GM19395 (cell line): ENCODE results near the gene OR3A2.
"Not testable (repeated sequence)": the region's sequence is repeated elsewhere in the genome, so short reads cannot be mapped to it uniquely, and the experiment has no call there.

Experiments
- ATAC-seq: cut with Tn5 transposase; IDR thresholded peaks from one replicate; pipeline ENCODE4 v1.9.1; 2021; ENCODE audit warnings: mild to moderate bottlenecking, moderate library complexity; ENCODE audit not compliant: unreplicated experiment

OR3A2 gene

DNA sequence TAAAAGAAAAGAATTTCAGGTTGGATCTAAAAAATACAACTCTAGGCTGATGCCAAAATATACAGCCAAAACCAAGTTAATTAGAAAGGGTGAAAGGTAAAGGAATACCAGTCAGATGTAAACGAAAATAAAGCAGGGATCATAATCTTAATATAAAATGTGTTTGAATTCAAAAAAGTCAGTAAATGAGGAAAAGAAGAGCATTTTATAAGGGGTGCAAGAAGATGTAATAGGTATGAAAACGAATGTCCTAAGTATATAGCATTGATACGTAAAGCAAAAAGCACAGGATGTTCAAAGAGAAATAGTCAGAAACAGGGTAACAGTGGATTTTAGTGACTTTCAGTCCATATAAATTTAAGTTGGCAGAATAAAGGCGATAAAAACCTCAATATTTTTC, 90.5 kb downstream of the OR3A2 start:
- no peak for ATAC-seq

DNA sequence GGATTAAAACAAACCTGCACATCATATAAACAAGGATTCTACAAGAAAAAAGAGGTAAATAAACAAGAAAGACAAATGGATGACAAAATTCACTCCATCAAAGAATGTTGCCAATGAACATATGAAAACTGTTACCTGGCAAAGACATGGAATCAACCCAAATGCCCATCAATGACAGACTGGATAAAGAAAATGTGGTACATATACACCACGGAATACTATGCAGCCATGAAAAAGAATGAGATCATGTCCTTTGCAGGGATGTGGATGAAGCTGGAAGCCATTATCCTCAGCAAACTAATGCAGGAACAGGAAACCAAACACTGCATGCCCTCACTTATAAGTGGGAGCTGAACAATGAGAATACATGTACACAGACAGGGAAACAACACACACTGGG, 92.6 kb downstream of the OR3A2 start:
- not testable (repeated sequence) for ATAC-seq

DNA sequence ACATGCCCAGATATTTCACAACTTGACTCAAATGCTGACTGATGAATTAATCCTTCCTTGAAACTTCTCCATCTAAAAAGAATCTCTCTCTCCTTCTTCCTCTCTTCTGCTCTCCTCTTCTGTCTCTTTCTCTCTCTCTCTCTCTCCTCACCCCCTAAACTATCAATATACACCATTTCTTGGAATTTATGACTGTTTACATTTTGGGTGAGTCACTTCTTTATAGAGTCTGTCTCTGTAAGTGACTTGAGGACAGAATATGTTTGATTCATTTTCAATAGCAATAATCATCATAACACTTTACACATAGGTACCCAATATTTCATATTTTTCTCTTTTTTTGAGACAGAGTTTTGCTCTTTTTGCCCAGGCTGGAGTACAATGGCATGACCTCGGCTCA, 103.2 kb downstream of the OR3A2 start:
- no peak for ATAC-seq

DNA sequence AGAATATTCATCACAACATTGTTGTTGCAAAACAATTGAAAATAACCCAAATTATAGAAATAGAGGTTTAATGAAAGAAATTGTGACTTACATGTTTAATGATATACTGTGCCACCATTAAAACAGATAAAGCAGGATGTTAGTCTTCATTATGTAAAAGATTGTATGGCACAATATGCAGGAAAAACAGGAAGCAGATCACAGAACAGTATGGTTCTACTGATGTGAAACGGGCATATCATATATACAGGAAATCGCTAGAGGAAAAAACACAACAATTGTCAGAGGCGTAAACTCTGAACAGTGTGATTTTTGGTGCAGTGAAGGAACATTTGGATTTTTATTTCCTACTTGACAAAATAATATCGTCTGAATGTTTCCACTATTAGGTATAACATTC, 110.0 kb downstream of the OR3A2 start:
- ATAC-seq, result no peak

DNA sequence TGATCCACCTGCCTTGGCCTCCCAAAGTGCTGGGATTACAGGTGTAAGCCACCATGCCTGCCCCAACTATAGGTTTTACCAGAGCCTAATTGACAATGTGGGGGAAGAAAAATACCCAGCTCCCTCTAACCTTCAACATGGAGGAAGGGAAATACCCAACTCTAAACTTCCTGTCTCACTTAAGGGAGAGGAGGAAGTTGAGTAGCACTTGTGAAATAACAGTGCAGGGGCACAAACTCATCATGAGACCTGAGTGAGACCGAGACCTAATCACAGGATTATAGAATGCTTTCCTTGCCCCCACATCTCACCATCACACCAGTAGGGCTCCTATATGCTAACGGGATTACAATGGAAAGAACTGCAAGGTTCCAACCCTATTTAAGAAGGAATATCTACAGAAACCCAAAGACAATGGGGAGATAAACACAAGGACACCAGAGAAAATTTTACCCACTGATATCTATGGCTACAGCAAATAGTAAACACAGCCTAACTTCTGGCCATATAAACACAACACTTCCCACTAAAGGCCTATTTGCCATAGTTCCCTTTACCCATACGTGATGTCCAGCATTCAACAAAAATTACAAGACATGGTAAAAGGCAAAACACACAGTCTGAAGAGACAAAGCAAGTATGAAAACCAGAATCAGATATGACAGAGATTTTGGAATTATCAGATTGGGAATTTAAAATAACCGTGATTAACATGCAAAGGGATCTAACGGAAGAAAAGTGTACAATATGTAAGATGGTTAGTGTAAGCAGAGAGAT, 114.8 kb downstream of the OR3A2 start:
- ATAC-seq, result no peak

DNA sequence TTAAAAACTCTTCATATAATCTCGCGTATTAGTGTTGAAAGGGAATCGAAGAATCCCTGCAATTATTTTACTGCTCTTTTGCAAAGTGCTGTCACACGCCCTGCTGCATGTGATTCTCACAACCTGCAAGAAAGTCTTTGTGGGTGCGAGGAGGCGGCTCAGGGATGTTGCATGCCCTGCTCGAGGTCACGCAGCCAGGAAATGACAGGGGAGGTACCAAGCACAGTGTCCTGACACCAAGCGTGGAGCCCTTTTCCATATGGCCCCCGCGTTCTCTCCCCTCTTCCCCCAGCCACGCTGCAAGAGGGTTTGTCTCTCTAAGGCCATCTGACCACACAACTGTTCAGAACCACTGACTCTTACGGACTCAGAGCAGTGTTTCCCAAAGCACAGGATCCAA, 125.5 kb downstream of the OR3A2 start:
- no peak for ATAC-seq

DNA sequence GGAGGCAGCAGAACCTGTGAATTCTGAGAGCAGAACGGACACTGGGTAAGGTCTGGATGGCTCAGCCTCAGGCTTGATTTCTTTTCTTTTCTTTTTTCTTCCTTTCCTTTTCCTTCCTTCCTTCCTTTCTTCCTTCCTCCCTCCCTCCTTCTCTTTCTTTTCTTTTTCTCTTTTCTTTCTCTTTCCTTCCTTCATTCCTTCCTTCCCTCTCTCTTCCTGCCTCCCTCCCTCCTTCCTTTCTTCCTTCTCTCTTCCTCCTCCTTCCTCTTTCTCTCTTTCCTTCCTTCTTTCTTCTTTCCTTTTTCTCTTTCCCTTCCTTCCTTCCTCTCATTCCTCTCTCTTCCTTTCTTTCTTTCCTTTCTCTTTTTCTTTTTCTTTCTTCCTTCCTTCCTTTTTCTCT, 125.9 kb downstream of the OR3A2 start:
- ATAC-seq, result no peak

DNA sequence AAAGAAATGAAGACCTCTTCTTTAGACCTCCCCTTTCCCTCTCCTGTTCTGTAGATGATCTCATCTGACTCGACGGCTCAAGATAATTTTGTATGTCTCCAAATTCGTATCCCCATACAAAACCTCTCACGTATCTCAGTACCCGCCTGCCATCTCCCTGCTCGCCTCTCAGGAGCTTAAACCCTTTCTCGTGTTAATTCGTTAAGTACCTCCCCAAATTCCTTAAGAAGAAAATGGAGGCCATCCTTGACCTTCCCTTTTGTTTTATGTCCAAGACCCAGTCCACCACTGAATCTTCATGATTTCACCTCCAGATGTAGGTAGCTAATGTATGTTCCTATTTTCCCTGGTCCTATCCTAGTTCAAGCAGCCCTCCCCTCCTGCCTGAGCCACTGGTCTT, 129.5 kb downstream of the OR3A2 start:
- ATAC-seq, result no peak

DNA sequence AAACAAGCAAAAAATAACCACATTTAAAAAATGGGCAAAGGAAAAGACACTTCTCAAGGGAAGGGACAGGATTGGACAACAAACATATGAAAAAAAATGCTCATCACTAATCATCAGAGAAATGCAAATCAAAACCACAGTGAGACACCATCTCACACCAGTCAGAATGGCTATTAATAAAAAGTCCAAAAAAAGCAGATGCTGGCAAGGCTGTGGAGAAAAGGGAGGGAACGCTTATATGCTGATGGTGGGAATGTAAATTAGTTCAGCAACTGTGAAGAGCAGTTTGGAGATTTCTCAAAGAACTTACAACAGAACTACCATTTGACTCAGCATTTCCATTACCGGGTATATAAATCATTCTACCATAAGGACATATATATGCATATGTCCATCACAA, 137.1 kb downstream of the OR3A2 start:
- ATAC-seq, result not testable (repeated sequence)

DNA sequence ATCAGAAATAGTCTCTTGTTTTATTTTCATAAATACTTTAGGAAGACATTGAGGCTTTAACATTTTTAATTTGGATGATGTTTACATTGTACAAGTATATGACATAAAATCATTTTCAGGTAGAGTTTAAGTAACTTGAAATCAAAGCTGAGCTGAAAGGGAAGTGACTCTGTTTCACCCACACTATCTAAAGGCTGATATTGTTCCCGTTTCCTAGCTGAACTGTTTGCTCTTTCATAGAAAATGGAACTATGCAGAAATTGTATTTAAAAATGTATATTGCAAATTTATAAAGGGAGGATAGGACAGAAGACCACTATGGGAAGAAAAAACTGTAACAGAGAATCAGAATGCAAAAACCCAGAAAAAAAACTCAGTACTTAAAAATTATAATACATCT, 141.3 kb downstream of the OR3A2 start:
- ATAC-seq, result not testable (repeated sequence)

DNA sequence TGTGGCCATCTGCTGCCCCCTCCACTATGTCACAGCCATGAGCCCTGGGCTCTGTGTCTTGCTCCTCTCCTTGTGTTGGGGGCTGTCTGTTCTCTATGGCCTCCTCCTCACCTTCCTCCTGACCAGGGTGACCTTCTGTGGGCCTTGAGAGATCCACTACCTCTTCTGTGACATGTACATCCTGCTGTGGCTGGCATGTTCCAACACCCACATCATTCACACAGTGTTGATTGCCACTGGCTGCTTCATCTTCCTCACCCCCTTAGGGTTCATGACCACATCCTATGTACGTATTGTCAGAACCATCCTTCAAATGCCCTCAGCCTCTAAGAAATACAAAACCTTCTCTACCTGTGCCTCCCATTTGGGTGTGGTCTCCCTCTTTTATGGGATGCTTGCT, 145.1 kb downstream of the OR3A2 start:
- not testable (repeated sequence) for ATAC-seq

DNA sequence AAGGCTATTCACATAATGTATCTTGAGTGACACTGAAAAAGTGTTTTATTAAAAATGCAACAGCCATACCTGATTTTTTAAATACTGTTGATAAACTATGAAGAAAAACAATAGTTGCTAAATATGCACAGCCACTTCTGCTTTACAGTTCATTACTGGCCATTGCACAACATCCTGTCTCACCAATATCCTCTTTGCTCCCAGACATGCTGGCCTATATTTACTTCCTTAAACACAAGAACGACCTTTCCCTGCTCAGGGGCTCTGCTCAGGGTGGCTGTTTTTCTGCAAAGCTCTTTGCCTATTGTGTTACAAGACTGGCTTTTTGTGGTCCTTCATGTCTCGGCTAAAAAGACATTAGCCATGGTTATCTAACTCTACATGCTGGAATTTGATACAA, 147.4 kb downstream of the OR3A2 start:
- not testable (repeated sequence) for ATAC-seq

DNA sequence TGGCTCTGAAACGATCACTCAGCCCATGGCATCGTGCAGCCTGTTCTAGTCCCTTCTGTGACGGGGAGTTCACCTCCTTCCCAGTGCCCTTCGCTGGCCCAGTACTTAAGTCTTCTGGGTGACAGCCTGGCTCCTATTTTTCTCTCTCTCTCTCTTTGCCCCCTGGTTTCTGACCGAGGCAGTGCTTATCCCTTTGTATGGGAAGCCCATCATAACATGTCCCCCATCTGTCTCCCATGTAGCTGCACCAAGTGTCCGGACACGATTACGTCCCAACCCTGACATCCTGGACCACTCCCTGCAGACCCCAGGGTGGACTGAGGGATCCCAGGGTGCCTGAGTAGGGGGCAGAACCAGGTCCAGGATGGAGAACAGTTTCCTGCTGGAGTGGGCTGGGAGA, 153.8 kb downstream of the OR3A2 start:
- ATAC-seq, result not testable (repeated sequence)
